Measurements from ENCODE around the gene CACNB2. TPM values are rescaled to one million over a fixed set of nuclear protein-coding genes. Genes with fewer than 3 reads are reported as not detected.

The CACNB2 gene
- total RNA-seq, 2 donors from 2014 or later = 4.5 to 56.7 TPM

DNA sequence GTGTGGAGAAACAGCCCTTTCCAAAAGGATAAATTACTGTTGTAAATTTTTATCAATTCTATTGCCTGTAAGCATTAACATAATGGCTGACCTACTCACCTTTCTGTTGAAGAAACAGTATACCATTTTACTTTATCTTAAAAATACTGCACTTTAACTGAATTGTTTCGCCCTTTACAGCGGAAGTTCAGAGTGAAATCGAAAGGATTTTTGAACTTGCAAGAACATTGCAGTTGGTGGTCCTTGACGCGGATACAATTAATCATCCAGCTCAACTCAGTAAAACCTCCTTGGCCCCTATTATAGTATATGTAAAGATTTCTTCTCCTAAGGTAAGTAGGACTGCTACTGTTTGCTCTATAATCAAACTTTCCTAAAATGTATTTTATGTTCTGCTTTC lies 393.7 kb downstream of the CACNB2 start:
- TF ChIP-seq, protein P1, sequence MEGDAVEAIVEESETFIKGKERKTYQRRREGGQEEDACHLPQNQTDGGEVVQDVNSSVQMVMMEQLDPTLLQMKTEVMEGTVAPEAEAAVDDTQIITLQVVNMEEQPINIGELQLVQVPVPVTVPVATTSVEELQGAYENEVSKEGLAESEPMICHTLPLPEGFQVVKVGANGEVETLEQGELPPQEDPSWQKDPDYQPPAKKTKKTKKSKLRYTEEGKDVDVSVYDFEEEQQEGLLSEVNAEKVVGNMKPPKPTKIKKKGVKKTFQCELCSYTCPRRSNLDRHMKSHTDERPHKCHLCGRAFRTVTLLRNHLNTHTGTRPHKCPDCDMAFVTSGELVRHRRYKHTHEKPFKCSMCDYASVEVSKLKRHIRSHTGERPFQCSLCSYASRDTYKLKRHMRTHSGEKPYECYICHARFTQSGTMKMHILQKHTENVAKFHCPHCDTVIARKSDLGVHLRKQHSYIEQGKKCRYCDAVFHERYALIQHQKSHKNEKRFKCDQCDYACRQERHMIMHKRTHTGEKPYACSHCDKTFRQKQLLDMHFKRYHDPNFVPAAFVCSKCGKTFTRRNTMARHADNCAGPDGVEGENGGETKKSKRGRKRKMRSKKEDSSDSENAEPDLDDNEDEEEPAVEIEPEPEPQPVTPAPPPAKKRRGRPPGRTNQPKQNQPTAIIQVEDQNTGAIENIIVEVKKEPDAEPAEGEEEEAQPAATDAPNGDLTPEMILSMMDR (IDR thresholded peaks at IDR 0.05) = no peak
- ATAC-seq (ENCODE audit: insufficient number of reproducible peaks, low FRiP score, low read depth) (no peak), DNase-seq (ENCODE audit: low spot score) (no peak)
- Histone ChIP-seq H3K9me3 (no peaks in the 10 kb centered on the region), H3K27me3 (replicated peaks; ENCODE audit: insufficient read depth) (no peaks in the 10 kb centered on the region), H3K36me3 (peaks cover 3% of the 10 kb centered on the region), H3K27ac (no peak overlapping the region), H3K4me3 (no peak overlapping the region), H3K4me1 (ENCODE audit: control insufficient read depth in 1 of 2, low read depth in 2 of 2) (no peaks in the 10 kb centered on the region)

DNA sequence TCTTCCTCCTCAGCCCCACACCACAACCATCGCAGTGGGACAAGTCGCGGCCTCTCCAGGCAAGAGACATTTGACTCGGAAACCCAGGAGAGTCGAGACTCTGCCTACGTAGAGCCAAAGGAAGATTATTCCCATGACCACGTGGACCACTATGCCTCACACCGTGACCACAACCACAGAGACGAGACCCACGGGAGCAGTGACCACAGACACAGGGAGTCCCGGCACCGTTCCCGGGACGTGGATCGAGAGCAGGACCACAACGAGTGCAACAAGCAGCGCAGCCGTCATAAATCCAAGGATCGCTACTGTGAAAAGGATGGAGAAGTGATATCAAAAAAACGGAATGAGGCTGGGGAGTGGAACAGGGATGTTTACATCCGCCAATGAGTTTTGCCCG lies 399.1 kb downstream of the CACNB2 start:
- TF ChIP-seq, protein P1 (IDR thresholded peaks at IDR 0.05) = no peak
- no peaks in the 10 kb centered on the region for H3K4me1 ChIP-seq (ENCODE audit: control insufficient read depth in 1 of 2, low read depth in 2 of 2)
- no peaks in the 10 kb centered on the region for H3K27me3 ChIP-seq (replicated peaks; ENCODE audit: insufficient read depth)
- no peak overlapping the region for H3K4me3 ChIP-seq
- ATAC-seq (ENCODE audit: insufficient number of reproducible peaks, low FRiP score, low read depth) (no peak), DNase-seq (ENCODE audit: low spot score) (no peak)
- H3K9me3 ChIP-seq = no peaks in the 10 kb centered on the region
- H3K27ac ChIP-seq = no peak overlapping the region
- peaks cover 13% of the 10 kb centered on the region for H3K36me3 ChIP-seq

DNA sequence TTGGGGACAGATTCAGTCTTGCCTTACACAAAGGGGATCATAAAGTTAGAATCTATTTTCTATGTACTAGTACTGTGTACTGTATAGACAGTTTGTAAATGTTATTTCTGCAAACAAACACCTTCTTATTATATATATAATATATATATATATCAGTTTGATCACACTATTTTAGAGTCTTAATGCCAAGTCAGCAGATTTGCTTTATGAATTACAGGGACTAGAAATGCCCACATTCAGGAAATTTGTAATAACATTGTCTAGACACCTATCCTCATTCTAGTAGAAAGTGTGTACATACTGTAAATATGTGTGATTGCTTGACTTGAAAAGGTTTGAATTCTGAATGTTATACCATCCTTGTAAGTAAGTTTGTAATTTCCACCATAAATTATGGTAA lies 400.0 kb downstream of the CACNB2 start:
- H3K27me3 ChIP-seq (replicated peaks; ENCODE audit: insufficient read depth) = no peaks in the 10 kb centered on the region
- no peak overlapping the region for H3K27ac ChIP-seq
- ATAC-seq (ENCODE audit: insufficient number of reproducible peaks, low FRiP score, low read depth) (no peak), DNase-seq (ENCODE audit: low spot score) (no peak)
- no peak overlapping the region for H3K4me3 ChIP-seq
- TF ChIP-seq, protein P1 (IDR thresholded peaks at IDR 0.05) = no peak
- H3K9me3 ChIP-seq = no peaks in the 10 kb centered on the region
- no peaks in the 10 kb centered on the region for H3K4me1 ChIP-seq (ENCODE audit: control insufficient read depth in 1 of 2, low read depth in 2 of 2)
- H3K36me3 ChIP-seq = peaks cover 13% of the 10 kb centered on the region

DNA sequence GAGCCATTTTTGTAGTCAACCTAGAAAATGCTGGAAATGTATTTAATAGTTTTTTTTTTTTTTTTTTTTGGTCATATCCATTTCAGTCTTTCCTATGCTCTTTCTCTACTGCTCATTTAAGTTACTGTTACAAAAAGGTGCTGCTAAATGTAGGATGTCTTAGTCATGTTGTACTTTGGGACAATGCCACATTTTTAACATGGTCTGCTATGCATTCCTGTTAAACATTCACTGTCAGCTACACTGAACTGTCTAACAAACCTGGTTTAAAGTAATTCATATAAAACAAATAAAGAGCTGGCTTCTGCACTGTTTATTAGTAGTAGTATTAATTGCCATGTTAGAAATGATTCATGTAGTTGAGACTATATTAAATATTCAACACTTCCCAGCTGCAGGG lies 402.6 kb downstream of the CACNB2 start:
- ATAC-seq (ENCODE audit: insufficient number of reproducible peaks, low FRiP score, low read depth) (no peak), DNase-seq (ENCODE audit: low spot score) (no peak)
- Histone ChIP-seq H3K36me3 (peaks cover 10% of the 10 kb centered on the region), H3K9me3 (no peaks in the 10 kb centered on the region), H3K27me3 (replicated peaks; ENCODE audit: insufficient read depth) (no peaks in the 10 kb centered on the region), H3K4me3 (no peak overlapping the region), H3K27ac (no peak overlapping the region), H3K4me1 (ENCODE audit: control insufficient read depth in 1 of 2, low read depth in 2 of 2) (no peaks in the 10 kb centered on the region)
- TF ChIP-seq, protein P1 (IDR thresholded peaks at IDR 0.05) = no peak

DNA sequence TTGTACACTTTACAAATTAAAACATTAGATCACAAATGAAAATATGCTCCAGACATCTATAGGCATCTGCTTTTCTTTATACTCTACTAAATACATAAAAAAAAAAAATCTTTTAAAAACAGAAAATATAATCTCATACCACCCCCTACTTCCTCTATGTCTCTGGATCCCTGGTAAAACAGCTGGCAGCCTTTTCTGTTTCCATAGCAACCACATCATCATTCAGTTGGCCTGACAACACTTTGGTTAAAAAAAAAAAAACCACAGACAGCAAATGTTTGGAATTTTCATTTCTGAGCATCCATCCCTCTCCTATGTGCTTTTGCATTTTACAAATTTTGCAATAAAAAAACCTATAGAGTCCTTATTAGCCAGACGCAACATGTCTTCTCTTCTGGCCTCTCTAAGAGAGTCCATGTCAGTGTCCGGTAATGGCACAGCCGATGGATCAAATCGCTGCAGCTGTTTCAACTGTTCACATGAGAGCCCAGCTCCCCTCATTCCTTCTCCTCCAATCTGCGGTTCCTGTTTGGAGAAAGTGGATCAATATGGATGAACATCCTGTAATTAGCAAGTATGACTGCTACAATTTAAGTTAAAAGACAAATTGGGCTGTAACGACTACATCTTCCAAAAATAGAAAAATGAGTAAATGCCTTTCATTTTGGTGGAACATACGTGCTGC lies 405.5 kb downstream of the CACNB2 start:
- TF ChIP-seq, protein P1 (IDR thresholded peaks at IDR 0.05) = no peak
- no peak for DNase-seq (ENCODE audit: low spot score)

More for the DNA sequence above, 405.5 kb downstream of the CACNB2 start:
- H3K36me3 ChIP-seq = peaks cover 4% of the 10 kb centered on the region
- H3K4me1 ChIP-seq (ENCODE audit: control insufficient read depth in 1 of 2, low read depth in 2 of 2) = no peaks in the 10 kb centered on the region
- H3K4me3 ChIP-seq = no peak overlapping the region
- ATAC-seq (ENCODE audit: insufficient number of reproducible peaks, low FRiP score, low read depth) = no peak
- H3K9me3 ChIP-seq = no peaks in the 10 kb centered on the region
- H3K27me3 ChIP-seq (replicated peaks; ENCODE audit: insufficient read depth) = no peaks in the 10 kb centered on the region
- no peak overlapping the region for H3K27ac ChIP-seq
